ENCODE data around the gene TMPRSS13. TPM values are rescaled to one million over a fixed set of nuclear protein-coding genes. Genes with fewer than 3 reads are reported as not detected.

TMPRSS13 gene
- total RNA-seq, 1 experiment from 2014 or later: 0.50 TPM

- Mint-ChIP-seq H3K27me3 (ENCODE audit: low read depth) (peaks cover 13% of the 10 kb centered on the region), H3K36me3 (ENCODE audit: insufficient read depth in 1 of 3, low read depth in 3 of 3) (no peaks in the 10 kb centered on the region), H3K9me3 (no peaks in the 10 kb centered on the region), H3K27ac (no peak overlapping the region), H3K4me3 (no peak overlapping the region), H3K4me1 (peaks cover 5 to 8% of the 10 kb centered on the region in 2 experiments)
- H4K8ac ChIP-seq (replicated peaks; ENCODE audit: insufficient read length, low read depth, low read length): no peak overlapping the region
- H3K4ac ChIP-seq (ENCODE audit: low read depth, low read length): no peak overlapping the region
- no peak overlapping the region for H3K23ac ChIP-seq (ENCODE audit: insufficient read length, low read depth, low read length)
- H3T11ph ChIP-seq (ENCODE audit: low read length): no peak overlapping the region
- H3K9me3 ChIP-seq (ENCODE audit: control insufficient read depth, low read depth, low read length): no peaks in the 10 kb centered on the region
- no peaks in the 10 kb centered on the region for H3K79me2 ChIP-seq (ENCODE audit: insufficient read depth, low read length)
- H3K23me2 ChIP-seq (ENCODE audit: insufficient read length, low read depth, low read length, poor library complexity, severe bottlenecking): no peaks in the 10 kb centered on the region
- no peak overlapping the region for H4K5ac ChIP-seq (ENCODE audit: insufficient read length, low read depth, low read length)
- no peak overlapping the region for H3K18ac ChIP-seq (ENCODE audit: insufficient read length, low read depth, low read length)
- no peak overlapping the region for H3K27ac ChIP-seq (ENCODE audit: insufficient read length, low read depth, low read length)
- no peaks in the 10 kb centered on the region for H3K79me1 ChIP-seq (ENCODE audit: insufficient read depth, low read depth, low read length, poor library complexity, severe bottlenecking)
- H3K9ac ChIP-seq (ENCODE audit: extremely low read depth, insufficient read length, low read length): no peak overlapping the region
- H3K27me3 ChIP-seq (ENCODE audit: insufficient read depth, low read length): no peaks in the 10 kb centered on the region
- no peak overlapping the region for H3K4me2 ChIP-seq (ENCODE audit: insufficient read depth, insufficient read length, low read length)
- H3K14ac ChIP-seq (ENCODE audit: insufficient read depth, low read length): no peak overlapping the region
- no peak overlapping the region for H3K56ac ChIP-seq (ENCODE audit: insufficient read length, low read depth, low read length)
- no peak overlapping the region for H2AFZ ChIP-seq (ENCODE audit: low read length)
- no peaks in the 10 kb centered on the region for H4K20me1 ChIP-seq (ENCODE audit: control insufficient read depth, insufficient read depth, insufficient read length)
- no peak overlapping the region for H2BK20ac ChIP-seq (ENCODE audit: low read depth, low read length, poor library complexity, severe bottlenecking)
- H2BK120ac ChIP-seq (ENCODE audit: low read depth, low read length, poor library complexity, severe bottlenecking): no peak overlapping the region
- no peak overlapping the region for H2BK15ac ChIP-seq (ENCODE audit: low read depth, low read length)
- no peak overlapping the region for H2BK12ac ChIP-seq (ENCODE audit: insufficient read length, low read depth, low read length)
- H2BK5ac ChIP-seq (ENCODE audit: insufficient read length, low read length): no peak overlapping the region
- no CpG with 5 or more reads among the region's 7 CpGs for WGBS (ENCODE audit: extremely low coverage, insufficient read length, low lambda C conversion rate)
- no peak for DNase-seq
- H2AK5ac ChIP-seq (ENCODE audit: insufficient read length, low read length): no peak overlapping the region
- no peaks in the 10 kb centered on the region for H3K4me1 ChIP-seq (ENCODE audit: insufficient read depth, low read length)
- 0 out of 3 replicates have a peak, but pooled peaks have one; percentile 23 for TF ChIP-seq CTCF (conservative IDR thresholded peaks at IDR 0.05)
- H4K91ac ChIP-seq (ENCODE audit: insufficient read length, low read depth, low read length): no peak overlapping the region
Measured at GRCh38 chr11:117923773-117924172, 5.4 kb downstream of the TMPRSS13 start.
